Measurements from ENCODE around the gene TTC7B.

TTC7B gene

DNA sequence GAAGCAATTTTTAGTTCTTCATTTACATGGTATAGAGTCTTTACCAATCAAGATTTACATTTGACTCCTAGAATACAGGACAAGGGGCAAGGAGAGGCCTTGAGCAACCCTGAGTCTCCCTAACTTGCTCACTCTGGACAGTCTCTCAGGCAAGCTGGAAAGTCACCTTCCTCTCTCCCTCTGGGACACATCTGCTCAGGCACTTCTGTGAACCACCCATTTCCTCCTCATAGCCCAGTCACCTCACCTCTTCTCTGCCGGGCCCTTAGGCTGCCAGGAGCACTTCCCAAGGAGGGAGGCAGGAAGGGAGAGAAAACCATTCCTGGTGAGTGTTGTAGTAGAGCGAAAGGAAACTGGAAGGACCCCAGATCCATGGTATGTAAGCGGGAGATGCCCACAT lies 202.8 kb downstream of the TTC7B start:
- no peak for DNase-seq

DNA sequence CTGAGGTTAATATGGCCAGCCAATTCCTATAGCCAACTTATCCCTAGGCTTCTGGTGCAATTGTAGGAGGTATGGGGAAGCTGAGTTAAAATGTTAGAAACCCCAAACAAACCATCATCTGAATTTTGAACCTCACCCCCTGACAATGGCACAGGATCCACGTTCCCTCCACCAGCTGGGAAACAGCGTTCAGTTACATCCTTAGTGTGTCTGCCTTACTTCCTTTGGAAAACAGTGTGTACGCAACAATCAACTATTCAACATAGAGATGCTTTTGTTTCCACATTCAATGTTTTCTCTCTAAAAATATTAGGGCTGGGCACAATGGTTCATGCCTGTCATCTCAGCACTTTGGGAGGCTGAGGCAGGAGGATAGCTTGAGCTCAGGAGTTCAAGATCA lies 203.4 kb downstream of the TTC7B start:
- no peak for DNase-seq

DNA sequence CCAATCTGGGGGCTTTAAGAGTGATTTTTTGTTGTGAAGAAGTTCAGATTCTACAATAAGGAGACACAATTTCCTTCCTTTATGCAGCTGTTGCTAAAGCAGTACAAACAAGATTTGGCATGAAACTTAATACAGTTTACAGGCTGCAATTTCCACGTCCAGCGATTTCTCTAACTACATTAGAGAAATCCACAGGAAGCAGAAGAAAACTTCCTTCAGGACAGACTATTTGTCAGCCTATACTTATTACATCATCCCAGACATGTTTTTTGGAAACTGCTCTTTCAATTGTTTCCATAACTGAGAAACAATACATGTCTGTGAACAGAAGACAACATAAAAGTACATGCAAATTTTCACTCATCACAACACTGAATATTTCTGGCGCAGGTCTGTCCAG lies 204.3 kb downstream of the TTC7B start:
- DNase-seq = no peak

DNA sequence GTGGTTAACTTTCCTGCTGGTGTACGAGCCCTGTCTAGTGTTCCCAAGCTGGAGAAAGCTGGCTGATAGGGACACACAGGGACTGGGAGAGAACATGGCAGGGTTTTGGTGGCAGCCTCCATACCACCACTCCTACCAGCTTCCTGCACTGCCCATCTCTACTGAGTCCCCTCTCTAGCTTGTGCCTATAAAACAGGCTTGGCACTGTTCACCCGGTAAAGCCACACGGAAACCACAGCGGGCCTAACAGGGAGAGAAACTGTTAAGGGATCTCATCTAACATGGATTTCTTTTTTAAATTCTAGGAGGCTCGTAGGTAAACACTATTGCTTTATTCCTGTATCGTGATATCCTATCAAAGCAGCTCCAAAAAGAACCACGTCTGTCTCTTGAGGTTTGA lies 204.7 kb downstream of the TTC7B start:
- DNase-seq = no peak

DNA sequence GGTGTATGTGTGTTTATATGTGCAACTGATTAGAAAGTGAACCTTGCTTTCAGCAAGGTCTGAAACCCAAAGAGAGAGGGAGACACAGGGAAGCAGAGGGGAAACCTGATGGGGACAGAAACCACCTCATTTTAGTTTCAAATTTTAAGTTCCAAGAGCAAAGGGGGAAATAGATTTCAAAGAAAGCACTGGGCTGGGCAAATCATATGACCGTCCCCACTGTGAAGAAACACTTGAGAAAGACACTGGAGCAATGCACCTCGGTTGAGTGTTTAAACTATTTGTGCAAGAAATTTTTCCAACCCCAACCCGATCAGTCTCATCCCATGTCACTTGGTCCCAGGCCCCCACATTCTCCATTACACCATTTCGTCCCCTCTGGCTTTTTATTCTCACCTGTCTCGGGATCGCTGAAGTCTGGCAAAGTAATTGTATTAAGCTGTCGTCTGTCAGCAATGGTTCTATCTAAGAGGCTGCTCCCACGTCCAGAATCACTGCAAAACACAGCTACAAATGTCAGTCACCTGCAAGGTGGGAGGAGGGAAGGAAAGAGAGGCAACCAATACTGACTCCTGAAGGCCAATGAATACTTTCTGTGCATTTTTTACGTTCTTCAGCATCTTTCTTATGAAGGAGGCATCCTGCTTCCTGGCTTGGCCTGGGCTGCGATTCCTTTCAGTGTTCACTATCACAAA lies 205.7 kb downstream of the TTC7B start:
- DNase-seq = no peak

DNA sequence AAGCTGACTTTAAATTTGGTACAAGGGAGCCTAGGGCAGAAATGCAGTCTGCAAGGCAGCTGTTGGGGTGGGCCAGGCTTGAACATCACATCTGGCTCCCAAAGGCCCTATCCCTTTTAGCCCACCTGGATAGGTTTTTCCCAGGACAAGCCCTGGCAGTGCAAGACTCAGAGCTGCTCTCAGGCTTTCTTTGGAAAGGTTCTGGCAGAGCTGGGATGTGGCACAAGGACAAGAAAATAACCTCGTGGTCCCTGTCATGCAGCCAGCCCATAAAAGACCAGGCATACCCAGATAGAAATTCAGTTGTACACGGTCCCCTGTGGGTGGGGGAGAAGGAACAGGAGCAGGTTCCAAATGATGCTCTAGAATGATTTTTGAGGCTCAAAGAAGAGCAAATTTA lies 206.9 kb downstream of the TTC7B start:
- no peak for DNase-seq

DNA sequence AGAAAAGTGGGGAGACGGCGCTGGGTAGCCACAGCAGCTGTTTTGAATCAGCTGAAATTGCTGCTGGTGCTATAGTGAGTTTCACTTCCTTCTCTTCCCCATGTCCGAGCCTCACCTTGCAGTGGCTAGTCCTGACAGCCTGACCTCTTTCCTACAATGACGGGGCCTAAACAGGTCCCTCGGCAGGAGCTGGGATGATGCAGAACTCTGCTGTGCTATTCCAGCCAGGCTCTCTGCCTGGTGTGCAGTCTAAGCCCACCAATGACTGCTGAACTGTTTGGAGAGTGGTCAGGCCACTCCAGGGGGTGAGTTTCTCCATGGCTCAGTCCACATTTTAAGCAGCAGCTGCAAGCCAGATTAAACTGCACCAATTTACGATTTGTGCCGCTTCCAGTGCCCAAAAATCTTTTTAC lies 207.3 kb downstream of the TTC7B start:
- no peak for DNase-seq

DNA sequence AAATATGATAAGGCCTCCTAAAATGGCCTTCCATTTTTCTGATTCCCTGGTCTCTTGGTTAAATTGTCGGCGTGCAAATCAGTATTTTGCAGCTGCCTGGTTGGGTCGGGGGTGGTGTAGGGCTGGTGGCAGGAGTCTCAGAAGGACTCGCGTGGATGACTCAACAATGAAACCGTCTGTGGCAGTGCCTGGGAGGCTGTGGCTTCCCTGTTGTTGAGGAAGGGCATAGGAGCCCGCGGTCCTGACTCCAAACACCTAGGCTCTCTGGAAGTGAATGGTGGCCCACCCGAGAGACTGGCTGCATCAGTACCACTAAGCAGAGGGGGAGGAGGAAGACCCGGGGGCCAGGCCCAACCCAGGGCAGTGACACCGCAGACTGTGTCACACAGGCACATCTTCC lies 207.9 kb downstream of the TTC7B start:
- no peak for DNase-seq

DNA sequence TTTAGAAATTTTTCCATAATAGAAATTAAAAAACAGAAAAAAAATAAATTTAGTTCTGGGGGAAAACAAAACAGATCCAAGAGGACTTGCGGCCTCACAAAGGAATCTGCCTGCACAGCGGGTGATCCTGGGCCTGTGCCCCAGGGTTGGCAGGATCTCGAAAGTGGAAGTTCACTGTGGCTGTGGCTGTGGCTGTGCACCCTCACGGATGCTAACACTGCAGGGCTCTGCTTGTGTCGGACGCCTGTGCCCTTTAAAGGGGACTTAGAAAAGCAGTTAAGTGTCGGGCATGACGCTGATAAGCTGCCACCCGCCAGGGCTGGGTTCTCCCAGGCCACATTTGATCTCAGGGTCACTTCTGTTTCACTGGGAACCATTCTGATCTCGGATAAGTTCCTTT lies 209.1 kb downstream of the TTC7B start:
- DNase-seq = no peak

DNA sequence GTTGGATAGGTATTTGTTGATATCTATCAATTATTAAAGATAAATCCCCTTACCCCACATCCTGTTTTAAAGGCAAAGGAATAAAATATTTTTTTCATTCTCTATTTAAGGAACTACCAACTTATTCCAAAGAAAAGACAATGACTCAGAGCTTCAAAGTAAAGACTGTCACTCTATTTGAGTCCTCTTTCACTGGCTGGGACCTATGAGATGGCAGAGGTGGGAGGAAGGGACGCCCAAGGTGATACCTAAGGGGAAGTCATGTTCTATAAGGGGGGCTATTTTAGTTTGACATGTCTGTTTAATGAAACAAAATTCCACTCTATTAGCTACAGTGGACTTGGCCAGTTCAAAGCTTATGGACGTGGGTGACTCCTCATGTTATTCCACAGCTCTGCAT lies 209.8 kb downstream of the TTC7B start:
- DNase-seq = no peak

DNA sequence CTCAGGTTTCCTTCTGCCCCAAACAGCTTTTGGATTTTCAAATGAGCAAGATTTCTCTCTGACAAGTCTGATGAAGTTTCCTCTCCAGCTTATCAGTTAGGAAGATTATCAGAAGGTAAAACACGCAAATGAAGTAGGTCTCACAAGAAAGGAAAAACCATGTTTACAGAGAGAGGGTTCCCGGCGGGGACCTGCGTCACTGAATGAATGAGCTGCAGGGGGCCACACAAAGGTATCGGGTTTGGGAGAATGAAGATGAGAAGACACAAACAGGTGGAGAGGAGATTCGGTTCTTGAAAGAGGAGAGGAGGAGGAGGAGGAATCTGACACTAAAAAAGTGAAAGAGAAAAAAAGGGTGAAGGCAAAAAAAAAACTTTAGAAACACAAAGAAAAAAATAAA lies 210.8 kb downstream of the TTC7B start:
- DNase-seq = no peak

DNA sequence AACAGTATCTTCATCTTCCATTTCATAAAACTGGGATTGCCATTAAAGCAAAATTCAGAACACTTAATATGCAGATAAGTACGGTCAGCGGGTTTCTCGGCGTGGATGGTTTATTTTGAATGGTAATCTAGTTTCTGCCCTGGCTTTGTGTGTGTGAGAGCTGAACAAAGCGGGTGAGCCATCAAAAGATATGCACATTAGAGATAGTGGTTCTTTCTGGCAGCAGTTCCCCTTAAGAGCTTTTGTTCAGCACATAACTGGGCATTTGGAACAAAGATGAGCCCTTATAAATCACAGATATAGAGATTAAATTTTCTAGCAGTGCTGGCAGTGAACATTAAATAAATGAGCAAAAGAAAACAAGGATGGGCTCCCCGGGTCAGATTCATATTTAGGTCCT lies 211.9 kb downstream of the TTC7B start:
- peak; percentile 11 for DNase-seq

DNA sequence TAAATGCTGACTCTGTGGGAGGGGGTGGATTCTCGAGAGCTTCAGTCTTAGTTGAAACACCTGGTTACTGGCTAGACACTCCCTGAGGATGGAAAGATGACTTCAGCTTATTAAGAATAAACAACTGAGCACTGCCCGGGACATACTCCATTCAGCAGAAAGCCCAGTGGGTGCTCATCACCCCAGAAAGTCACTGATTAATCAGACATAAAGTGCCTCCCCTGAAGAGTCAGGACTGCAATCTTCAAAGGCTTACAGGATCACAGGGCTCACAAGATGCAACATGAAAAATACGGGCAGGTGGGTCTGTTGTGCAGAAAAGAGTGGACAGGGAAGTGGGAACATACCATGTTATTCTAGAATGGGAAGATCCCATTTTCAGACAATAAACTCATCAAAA lies 212.4 kb downstream of the TTC7B start:
- DNase-seq = no peak

DNA sequence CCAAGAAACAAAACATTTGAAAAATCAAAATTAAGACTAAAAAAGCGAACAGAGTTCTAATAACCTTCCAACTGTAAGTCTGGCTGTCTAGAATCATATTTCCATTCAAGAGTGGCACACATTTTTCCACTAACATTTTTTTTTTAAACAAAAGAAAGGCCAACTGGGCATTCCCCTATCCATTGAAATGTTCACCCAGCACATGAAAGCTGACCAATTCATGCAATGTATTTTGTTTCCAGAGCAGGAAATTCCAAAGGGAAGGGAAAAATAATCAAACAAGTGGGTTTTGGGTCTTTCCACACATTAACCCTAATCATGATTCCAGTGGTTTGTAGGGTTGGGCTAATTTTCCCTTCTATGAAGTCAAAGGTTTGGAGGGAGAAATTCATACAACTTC lies 212.9 kb downstream of the TTC7B start:
- DNase-seq = no peak

DNA sequence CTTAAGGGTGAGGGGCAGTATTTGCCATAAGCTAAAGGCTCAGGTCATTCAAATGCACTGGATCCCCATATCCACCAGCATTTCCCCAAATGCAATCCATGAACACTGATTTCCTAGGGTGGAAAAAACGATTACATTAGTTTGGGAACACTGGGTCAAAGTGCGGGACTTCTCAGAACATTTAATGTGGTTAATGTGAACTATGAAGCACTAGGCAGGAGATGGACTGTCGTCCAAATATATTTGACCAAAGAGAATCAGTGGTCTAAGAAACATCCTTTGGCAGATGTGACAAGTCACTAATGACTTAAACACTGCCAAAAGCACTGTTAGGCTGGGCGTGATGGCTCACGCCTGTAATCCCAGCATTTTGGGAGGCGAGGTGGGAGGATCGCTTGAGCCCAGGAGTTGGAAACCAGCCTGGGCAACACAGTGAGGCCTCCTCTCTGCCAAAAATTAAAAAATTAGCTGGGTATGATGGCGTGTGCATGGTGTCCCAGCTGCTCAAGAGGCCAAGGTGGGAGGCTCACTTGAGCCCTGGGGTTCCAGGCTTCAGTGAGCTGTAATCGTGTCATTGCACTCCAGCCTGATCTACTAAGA lies 214.0 kb downstream of the TTC7B start:
- no peak for DNase-seq

DNA sequence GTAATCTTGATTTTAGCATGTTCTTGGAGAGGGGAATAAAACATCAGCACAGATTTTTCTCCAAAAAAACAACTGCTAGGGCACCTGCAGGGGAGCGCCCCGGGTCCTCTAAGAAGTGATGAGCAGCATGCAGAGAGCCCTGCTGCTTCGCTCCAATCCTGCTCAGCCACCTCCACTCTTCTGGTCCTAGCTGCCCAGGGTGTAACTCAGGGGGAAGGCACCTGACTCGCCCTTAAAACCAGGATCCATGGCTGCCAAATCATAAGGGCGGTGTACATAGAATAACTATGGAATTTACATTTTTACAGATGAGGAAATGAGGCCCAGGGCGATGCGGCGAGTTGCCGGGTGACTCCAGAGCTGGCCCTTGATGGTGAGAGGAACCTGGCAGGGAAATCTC lies 214.7 kb downstream of the TTC7B start:
- no peak for DNase-seq

DNA sequence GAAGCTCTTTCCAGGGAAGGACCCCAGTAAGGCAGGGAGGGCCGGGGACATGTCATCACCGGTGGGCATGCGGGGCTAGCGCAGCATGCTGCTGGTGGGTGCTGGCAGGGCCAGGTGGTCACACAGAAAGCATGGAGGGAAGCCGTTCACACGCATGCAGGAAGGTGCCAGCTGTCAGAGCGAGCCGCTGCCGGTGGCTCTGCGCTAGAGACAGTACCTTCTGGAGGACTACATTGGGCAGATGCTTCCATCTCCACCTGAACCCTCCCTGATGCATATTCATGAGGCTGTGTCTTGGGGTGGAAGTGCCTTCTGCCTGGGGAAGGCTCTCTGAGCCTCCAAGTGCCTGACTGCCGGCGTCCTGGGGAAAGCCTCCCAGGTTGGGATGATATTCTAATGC lies 215.6 kb downstream of the TTC7B start:
- no peak for DNase-seq

DNA sequence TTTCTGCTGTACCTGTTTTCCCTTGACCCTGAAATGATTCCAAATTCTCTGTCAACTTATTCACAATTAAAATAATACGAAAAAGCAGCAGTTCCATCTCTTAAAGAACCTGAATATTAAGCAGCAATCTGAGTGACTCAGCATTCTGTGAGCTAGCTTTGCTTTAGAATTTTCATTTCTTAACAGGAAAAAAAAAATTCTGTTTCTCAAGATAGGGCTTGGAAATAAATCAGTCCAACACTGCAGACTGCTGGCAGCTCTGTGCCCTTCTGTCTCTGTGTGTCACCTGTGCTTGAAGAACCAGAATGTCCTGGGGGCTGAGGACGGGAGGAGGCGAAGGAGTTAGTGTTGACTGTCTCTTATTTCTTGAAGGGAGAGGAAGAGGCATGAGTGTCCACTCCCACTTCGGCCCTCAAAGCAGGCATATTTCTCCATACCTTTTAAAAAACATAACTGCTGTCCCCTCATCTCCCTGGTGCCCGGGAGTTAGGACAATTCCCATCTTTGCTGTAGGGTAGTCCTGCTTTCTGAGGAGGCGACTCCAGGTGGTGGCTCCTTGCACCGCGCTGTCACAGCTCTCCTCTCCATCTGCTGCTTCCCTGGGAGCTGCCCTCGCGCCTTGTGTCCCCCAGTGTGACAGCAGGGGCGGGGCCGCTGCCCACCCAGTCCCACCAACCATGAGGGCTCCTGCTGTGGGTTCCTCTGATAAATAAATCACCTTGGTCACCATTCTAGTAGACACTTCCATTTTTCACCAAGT lies 216.3 kb downstream of the TTC7B start:
- peak; percentile 11 for DNase-seq

DNA sequence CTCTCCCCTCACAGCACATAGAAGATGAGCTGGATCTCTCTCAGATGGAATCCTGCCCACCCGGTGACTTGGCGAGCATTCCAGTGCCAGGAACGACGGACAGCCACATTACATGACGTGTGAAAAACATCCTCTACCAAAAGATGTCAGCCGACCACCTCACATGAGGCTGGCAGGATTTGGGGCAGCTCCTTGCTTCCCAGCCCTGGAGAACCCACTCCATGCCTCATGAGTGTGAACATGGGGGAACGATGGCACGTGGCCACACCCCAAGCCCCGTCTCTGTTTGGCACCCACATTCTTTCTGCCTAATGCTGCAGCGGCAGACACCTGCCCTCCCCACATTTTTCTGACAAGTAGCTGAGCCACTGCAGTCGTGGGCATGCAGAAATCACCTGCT lies 216.9 kb downstream of the TTC7B start:
- DNase-seq = no peak

DNA sequence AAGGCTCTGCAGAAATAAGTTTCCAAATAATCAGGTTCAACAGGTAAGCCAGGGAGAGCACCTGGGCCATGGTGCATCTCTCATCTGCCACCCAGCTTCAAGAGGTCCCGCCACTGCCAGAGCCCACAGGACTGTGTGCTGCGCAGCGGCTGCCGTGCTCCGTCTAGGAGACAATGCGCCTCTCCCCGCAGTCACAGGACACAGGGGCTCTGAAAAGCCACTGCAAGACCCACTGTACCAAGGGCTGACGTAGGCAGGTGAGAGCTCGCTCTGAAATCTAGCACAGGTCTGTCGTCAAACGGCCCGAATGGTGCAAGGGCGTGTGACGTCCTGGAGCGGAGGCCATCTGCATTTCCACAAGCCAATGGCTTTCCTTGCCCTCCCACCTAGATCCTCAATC lies 218.3 kb downstream of the TTC7B start:
- no peak for DNase-seq

DNA sequence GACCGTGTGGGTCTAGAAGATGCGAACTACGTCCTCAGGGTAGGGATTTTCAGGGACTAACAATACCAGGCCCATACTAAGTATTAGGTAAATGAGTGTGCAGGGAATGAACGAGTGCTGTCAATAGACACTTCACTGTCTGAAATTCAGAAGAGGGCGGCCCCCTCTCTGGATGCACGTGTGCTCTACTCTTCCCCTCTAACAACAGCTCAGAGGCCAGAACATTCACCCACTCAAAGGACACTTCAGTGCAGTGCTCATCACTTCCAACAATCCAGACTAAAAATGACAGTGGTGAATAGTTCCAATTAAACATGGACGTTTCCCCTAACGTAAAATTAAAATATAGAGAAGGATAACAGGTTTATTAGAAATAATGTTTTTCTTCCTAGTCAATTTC lies 219.5 kb downstream of the TTC7B start:
- DNase-seq = no peak

DNA sequence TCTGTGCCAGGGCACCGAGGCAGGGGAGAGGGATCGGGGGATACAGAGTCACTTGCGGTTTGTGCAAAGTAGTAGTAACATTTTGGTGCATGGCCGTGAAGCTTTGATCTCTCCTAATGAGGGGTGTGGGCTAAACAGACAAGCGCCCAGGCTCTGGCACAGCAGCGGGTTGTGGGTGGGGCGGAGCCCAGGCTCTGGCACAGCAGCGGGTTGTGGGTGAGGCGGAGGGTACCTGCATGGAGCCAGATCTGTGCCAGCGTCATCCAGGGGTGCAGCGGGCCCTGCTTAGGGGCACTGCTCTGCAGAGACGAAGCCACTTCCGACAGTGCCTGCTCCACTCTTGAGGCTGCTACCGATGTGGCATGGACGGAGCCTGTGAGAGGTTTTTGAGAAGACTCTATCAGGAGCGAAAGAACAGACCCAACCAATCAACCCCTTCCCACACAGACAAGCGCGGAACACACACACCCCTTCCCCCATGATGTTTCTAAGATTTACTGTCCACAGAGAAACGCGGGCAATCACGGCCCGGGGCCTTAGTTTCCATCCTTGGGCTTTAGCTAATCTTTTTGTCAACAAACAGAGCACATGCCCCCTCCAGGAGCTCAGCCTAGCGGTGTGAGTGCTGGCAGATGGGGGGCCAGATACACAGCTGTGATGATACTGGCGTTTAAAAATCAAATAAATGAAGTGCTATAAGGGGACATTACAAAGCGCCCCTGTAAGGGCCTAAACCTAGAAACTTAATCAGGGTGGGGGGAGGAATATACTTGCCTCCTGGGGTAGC lies 222.8 kb downstream of the TTC7B start:
- DNase-seq = no peak

DNA sequence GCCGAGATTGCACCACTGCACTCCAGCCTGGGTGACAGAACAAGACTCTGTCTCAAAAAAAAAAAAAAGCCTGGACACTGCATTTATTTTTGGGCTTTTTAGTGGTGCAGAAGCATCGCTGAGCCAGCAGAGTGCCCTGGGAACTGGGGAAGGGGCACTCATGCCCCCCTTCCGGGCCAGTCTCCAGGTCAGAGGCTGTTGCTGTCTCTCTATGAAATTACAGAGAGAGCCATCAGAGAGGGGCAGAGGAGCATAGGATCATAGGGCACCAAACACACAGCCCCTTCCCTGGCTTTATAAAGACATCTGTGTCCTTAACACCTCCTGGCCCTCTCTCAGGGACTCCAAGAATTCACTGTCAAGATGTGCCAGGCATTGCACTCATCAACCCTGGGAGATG lies 223.6 kb downstream of the TTC7B start:
- no peak for DNase-seq

DNA sequence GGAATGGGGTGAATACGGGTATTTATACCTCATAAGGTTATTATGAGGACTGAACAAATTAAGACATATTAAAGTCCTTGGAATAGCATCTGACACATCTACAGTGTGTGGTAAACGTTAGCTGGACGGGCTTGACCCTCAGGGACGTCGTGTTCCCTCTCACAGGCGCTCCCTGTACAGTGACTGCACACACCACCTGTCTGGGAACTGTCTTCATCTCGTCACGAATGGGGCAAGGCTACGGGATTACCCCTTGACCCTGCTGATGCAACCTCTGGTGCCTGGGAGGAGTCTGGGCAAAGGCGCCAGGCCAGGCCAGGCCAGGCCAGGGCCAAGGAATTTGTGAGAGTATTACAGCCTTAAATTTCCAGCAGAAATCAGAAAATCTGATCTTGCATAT lies 228.3 kb downstream of the TTC7B start:
- no peak for DNase-seq

Data from hematopoietic multipotent progenitor cell treated with erythropoietin and hydrocortisone succinate and interleukin-3 and kit ligand, for 8 days (in vitro differentiated cells).